Measurements from ENCODE around the gene ASTN2. TPM values are rescaled to one million over a fixed set of nuclear protein-coding genes. Genes with fewer than 3 reads are reported as not detected.

The ASTN2 gene
- total RNA-seq, 1 donor from 2014 or later, result 7.3 TPM

- Histone ChIP-seq H3K4me1 (ENCODE audit: control insufficient read depth in 3 of 3, insufficient read depth in 3 of 3, low read length in 3 of 3) (no peaks in the 10 kb centered on the region), H3K27me3 (ENCODE audit: control insufficient read depth in 3 of 3, insufficient read depth in 3 of 3, low read length in 3 of 3) (no peaks in the 10 kb centered on the region), H3K4me3 (ENCODE audit: low read length in 3 of 3) (no peak overlapping the region), H3K9ac (ENCODE audit: low read depth in 1 of 3, low read length in 3 of 3) (no peak overlapping the region), H3K36me3 (ENCODE audit: control insufficient read depth in 3 of 3, insufficient read depth in 3 of 3, low read length in 3 of 3) (no peaks in the 10 kb centered on the region), H3K9me3 (ENCODE audit: control insufficient read depth in 3 of 3, low read length in 3 of 3) (no peaks in the 10 kb centered on the region), H3K27ac (ENCODE audit: low read depth, low read length) (no peak overlapping the region)
These were observed 294.8 kb downstream of the ASTN2 start for GRCh38 chr9:117120061-117120460.

GRCh38 chr9:117116084-117116483 is 298.8 kb downstream of the ASTN2 start:
- Histone ChIP-seq H3K36me3 (ENCODE audit: control insufficient read depth in 3 of 3, insufficient read depth in 3 of 3, low read length in 3 of 3) (no peaks in the 10 kb centered on the region), H3K4me1 (ENCODE audit: control insufficient read depth in 3 of 3, insufficient read depth in 3 of 3, low read length in 3 of 3) (no peaks in the 10 kb centered on the region), H3K27me3 (ENCODE audit: control insufficient read depth in 3 of 3, insufficient read depth in 3 of 3, low read length in 3 of 3) (no peaks in the 10 kb centered on the region), H3K4me3 (ENCODE audit: low read length in 3 of 3) (no peak overlapping the region), H3K27ac (ENCODE audit: low read depth, low read length) (no peak overlapping the region), H3K9ac (ENCODE audit: low read depth in 1 of 3, low read length in 3 of 3) (no peak overlapping the region), H3K9me3 (ENCODE audit: control insufficient read depth in 3 of 3, low read length in 3 of 3) (no peaks in the 10 kb centered on the region)

DNA sequence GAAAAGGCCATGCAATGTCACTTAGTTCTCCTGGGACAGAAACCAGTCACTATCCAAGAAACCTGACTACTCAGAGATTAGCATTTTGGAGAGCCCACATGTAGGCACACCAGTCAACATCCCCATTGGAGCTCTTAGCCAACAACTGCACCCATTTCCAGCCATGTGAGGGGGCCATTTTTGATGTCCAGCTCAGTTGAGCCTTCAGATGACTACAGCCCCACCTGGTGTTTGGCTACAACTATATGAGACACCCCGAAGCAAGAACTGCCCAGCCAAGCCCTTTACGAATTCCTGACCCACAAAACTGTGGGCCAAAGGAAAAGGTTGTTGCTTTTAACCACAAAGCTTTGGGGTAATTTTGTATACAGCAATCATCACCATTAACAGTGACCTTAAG is 300.1 kb downstream of the ASTN2 start:
- no peaks in the 10 kb centered on the region for H3K27me3 ChIP-seq (ENCODE audit: control insufficient read depth in 3 of 3, insufficient read depth in 3 of 3, low read length in 3 of 3)
- H3K9ac ChIP-seq (ENCODE audit: low read depth in 1 of 3, low read length in 3 of 3), result no peak overlapping the region
- no peaks in the 10 kb centered on the region for H3K36me3 ChIP-seq (ENCODE audit: control insufficient read depth in 3 of 3, insufficient read depth in 3 of 3, low read length in 3 of 3)
- no peaks in the 10 kb centered on the region for H3K9me3 ChIP-seq (ENCODE audit: control insufficient read depth in 3 of 3, low read length in 3 of 3)
- no peak overlapping the region for H3K27ac ChIP-seq (ENCODE audit: low read depth, low read length)
- H3K4me1 ChIP-seq (ENCODE audit: control insufficient read depth in 3 of 3, insufficient read depth in 3 of 3, low read length in 3 of 3), result no peaks in the 10 kb centered on the region
- no peak overlapping the region for H3K4me3 ChIP-seq (ENCODE audit: low read length in 3 of 3)

GRCh38 chr9:117104716-117105495 is 310.0 kb downstream of the ASTN2 start:
- H3K4me3 ChIP-seq (ENCODE audit: low read length in 3 of 3), result no peak overlapping the region
- no peak overlapping the region for H3K27ac ChIP-seq (ENCODE audit: low read depth, low read length)
- H3K9me3 ChIP-seq (ENCODE audit: control insufficient read depth in 3 of 3, low read length in 3 of 3), result no peaks in the 10 kb centered on the region
- H3K27me3 ChIP-seq (ENCODE audit: control insufficient read depth in 3 of 3, insufficient read depth in 3 of 3, low read length in 3 of 3), result peaks cover 0 to 2% (median 0%) of the 10 kb centered on the region in 3 donors
- no peaks in the 10 kb centered on the region for H3K4me1 ChIP-seq (ENCODE audit: control insufficient read depth in 3 of 3, insufficient read depth in 3 of 3, low read length in 3 of 3)
- no peak overlapping the region for H3K9ac ChIP-seq (ENCODE audit: low read depth in 1 of 3, low read length in 3 of 3)
- H3K36me3 ChIP-seq (ENCODE audit: control insufficient read depth in 3 of 3, insufficient read depth in 3 of 3, low read length in 3 of 3), result no peaks in the 10 kb centered on the region

- Histone ChIP-seq H3K36me3 (ENCODE audit: control insufficient read depth in 3 of 3, insufficient read depth in 3 of 3, low read length in 3 of 3) (no peaks in the 10 kb centered on the region), H3K4me1 (ENCODE audit: control insufficient read depth in 3 of 3, insufficient read depth in 3 of 3, low read length in 3 of 3) (no peaks in the 10 kb centered on the region), H3K9ac (ENCODE audit: low read depth in 1 of 3, low read length in 3 of 3) (no peak overlapping the region), H3K27me3 (ENCODE audit: control insufficient read depth in 3 of 3, insufficient read depth in 3 of 3, low read length in 3 of 3) (peaks cover 0 to 2% (median 0%) of the 10 kb centered on the region in 3 donors), H3K9me3 (ENCODE audit: control insufficient read depth in 3 of 3, low read length in 3 of 3) (no peaks in the 10 kb centered on the region), H3K4me3 (ENCODE audit: low read length in 3 of 3) (no peak overlapping the region), H3K27ac (ENCODE audit: low read depth, low read length) (no peak overlapping the region)
These were observed 310.7 kb downstream of the ASTN2 start for GRCh38 chr9:117104206-117104605.

DNA sequence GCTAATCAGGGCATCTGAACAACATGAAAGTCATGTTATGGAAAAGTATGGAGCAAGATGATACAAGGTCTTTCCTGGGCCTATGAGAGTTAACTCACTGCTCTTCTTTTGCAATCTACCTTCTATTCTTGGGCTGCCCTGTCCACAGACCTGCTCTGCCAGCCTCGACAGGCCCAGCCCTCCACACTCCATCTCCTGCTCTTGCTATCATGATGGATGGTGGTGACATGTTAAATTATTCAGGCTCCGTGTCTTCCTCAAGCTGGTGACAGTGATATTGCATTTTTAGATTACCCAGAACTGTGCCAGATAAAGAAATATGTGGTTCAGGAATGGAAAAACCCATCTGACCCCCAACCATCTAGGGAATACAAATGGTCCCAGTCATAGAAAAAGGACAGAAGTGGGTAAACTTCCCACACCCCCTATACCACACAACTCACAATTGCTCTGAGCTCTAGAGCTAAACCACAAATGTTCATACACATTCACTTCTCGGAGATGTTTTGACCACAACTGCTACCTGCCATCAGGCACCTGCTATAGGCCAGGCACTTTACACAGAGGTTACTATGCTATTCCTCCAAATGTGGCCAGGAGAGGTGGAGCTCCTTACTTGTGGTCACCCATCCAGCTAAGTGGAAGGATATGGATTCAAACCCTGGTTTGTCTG is 311.3 kb downstream of the ASTN2 start:
- no peak overlapping the region for H3K27ac ChIP-seq (ENCODE audit: low read depth, low read length)
- H3K4me1 ChIP-seq (ENCODE audit: control insufficient read depth in 3 of 3, insufficient read depth in 3 of 3, low read length in 3 of 3), result no peaks in the 10 kb centered on the region
- no peaks in the 10 kb centered on the region for H3K9me3 ChIP-seq (ENCODE audit: control insufficient read depth in 3 of 3, low read length in 3 of 3)

GRCh38 chr9:117101008-117101407 is 313.8 kb downstream of the ASTN2 start:
- Histone ChIP-seq H3K36me3 (ENCODE audit: control insufficient read depth in 3 of 3, insufficient read depth in 3 of 3, low read length in 3 of 3) (no peaks in the 10 kb centered on the region), H3K4me1 (ENCODE audit: control insufficient read depth in 3 of 3, insufficient read depth in 3 of 3, low read length in 3 of 3) (no peaks in the 10 kb centered on the region), H3K9ac (ENCODE audit: low read depth in 1 of 3, low read length in 3 of 3) (no peak overlapping the region), H3K4me3 (ENCODE audit: low read length in 3 of 3) (no peak overlapping the region), H3K27me3 (ENCODE audit: control insufficient read depth in 3 of 3, insufficient read depth in 3 of 3, low read length in 3 of 3) (peaks cover 0 to 2% (median 0%) of the 10 kb centered on the region in 3 donors), H3K27ac (ENCODE audit: low read depth, low read length) (no peak overlapping the region), H3K9me3 (ENCODE audit: control insufficient read depth in 3 of 3, low read length in 3 of 3) (no peaks in the 10 kb centered on the region)

More for the DNA sequence above, 311.3 kb downstream of the ASTN2 start:
- no peaks in the 10 kb centered on the region for H3K36me3 ChIP-seq (ENCODE audit: control insufficient read depth in 3 of 3, insufficient read depth in 3 of 3, low read length in 3 of 3)
- peaks cover 0 to 2% (median 0%) of the 10 kb centered on the region in 3 donors for H3K27me3 ChIP-seq (ENCODE audit: control insufficient read depth in 3 of 3, insufficient read depth in 3 of 3, low read length in 3 of 3)
- H3K4me3 ChIP-seq (ENCODE audit: low read length in 3 of 3), result no peak overlapping the region
- no peak overlapping the region for H3K9ac ChIP-seq (ENCODE audit: low read depth in 1 of 3, low read length in 3 of 3)

DNA sequence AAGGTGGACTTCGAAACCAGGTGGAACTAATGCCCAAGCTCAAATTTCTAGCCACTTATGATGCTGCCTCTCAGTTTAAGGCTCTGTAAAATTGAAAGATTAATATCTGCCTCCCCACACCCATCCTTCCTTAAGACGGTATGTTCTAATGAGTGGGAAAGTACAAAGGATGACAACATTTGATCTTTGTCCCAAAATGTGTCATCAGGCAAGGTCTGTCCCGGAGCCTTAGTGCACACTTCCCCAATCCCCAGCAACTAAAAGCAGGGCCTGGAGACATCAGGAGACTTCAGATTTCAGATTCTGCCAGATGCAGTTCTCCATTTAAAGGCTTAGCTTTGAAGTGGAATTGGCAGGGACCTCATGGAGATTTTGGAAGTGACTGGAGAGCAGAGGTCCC is 316.5 kb downstream of the ASTN2 start:
- H3K4me1 ChIP-seq (ENCODE audit: control insufficient read depth in 3 of 3, insufficient read depth in 3 of 3, low read length in 3 of 3), result no peaks in the 10 kb centered on the region

DNA sequence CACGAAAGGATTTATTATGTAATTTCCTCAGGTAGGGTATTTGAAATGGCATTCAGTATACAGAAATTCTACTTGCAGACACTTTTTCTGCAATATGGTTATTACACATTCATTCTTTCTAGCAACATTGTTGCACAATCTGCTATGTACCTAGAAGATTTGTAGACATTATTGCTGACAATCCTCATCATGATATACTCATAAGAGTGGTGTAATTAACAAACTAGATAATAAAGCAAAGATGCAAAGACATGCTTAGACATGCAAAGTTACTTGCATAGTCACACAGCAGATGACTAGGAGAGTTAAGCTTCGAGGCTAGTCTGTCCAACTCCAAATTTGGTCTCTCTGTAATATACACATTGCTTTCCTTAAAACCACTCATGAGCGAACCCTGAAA is 317.1 kb downstream of the ASTN2 start:
- Histone ChIP-seq H3K4me3 (ENCODE audit: low read length in 3 of 3) (no peak overlapping the region), H3K4me1 (ENCODE audit: control insufficient read depth in 3 of 3, insufficient read depth in 3 of 3, low read length in 3 of 3) (no peaks in the 10 kb centered on the region), H3K27ac (ENCODE audit: low read depth, low read length) (no peak overlapping the region), H3K27me3 (ENCODE audit: control insufficient read depth in 3 of 3, insufficient read depth in 3 of 3, low read length in 3 of 3) (no peaks in the 10 kb centered on the region), H3K9me3 (ENCODE audit: control insufficient read depth in 3 of 3, low read length in 3 of 3) (no peaks in the 10 kb centered on the region), H3K36me3 (ENCODE audit: control insufficient read depth in 3 of 3, insufficient read depth in 3 of 3, low read length in 3 of 3) (no peaks in the 10 kb centered on the region), H3K9ac (ENCODE audit: low read depth in 1 of 3, low read length in 3 of 3) (no peak overlapping the region)

More for the DNA sequence above, 316.5 kb downstream of the ASTN2 start:
- no peaks in the 10 kb centered on the region for H3K36me3 ChIP-seq (ENCODE audit: control insufficient read depth in 3 of 3, insufficient read depth in 3 of 3, low read length in 3 of 3)
- no peaks in the 10 kb centered on the region for H3K9me3 ChIP-seq (ENCODE audit: control insufficient read depth in 3 of 3, low read length in 3 of 3)
- H3K4me3 ChIP-seq (ENCODE audit: low read length in 3 of 3), result no peak overlapping the region
- H3K27ac ChIP-seq (ENCODE audit: low read depth, low read length), result no peak overlapping the region
- no peak overlapping the region for H3K9ac ChIP-seq (ENCODE audit: low read depth in 1 of 3, low read length in 3 of 3)
- H3K27me3 ChIP-seq (ENCODE audit: control insufficient read depth in 3 of 3, insufficient read depth in 3 of 3, low read length in 3 of 3), result no peaks in the 10 kb centered on the region

DNA sequence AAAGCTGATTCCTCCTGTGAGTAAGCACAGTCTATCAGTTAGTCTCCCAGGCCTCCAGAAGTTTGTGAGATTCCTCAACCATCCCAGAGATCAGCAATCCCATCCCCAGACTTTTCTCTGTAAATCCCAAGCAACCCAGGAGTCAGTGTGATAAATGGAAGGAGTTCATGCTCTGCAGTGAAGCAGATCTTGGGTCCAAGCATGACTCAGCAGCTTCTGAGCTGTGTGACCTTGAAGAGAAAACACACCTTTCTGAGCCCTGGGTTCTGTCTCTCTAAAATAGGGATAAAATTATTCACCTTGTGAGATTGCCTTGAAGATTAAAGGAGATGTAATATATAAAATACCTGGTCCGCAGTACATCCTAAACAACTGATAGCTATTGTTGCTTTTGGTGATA is 318.7 kb downstream of the ASTN2 start:
- H3K27me3 ChIP-seq (ENCODE audit: control insufficient read depth in 3 of 3, insufficient read depth in 3 of 3, low read length in 3 of 3), result peaks cover 0 to 2% (median 0%) of the 10 kb centered on the region in 3 donors
- H3K4me1 ChIP-seq (ENCODE audit: control insufficient read depth in 3 of 3, insufficient read depth in 3 of 3, low read length in 3 of 3), result no peaks in the 10 kb centered on the region
- no peak overlapping the region for H3K27ac ChIP-seq (ENCODE audit: low read depth, low read length)
- no peak overlapping the region for H3K9ac ChIP-seq (ENCODE audit: low read depth in 1 of 3, low read length in 3 of 3)
- no peaks in the 10 kb centered on the region for H3K36me3 ChIP-seq (ENCODE audit: control insufficient read depth in 3 of 3, insufficient read depth in 3 of 3, low read length in 3 of 3)
- H3K9me3 ChIP-seq (ENCODE audit: control insufficient read depth in 3 of 3, low read length in 3 of 3), result no peaks in the 10 kb centered on the region
- H3K4me3 ChIP-seq (ENCODE audit: low read length in 3 of 3), result no peak overlapping the region

All from skeletal muscle tissue (tissue), 4 donors.